HCT116 (cell line): ENCODE data around the gene MERTK. TPM values are rescaled to one million over a fixed set of nuclear protein-coding genes. Genes with fewer than 3 reads are reported as not detected.

ENCODE experiments used
- ATAC-seq: fragments of 200-7000 bp; cut with Tn5 transposase; 2 replicates; pipeline ENCODE4 v1.9.1; 2020; ENCODE audit warnings: mild to moderate bottlenecking, moderate library complexity
- BruUV-seq: library from RNA; stranded (reverse); fragments of 400-500 nt; replicated peaks from 2 replicates; lab custom pipeline; 2021; lab: Mats Ljungman, UMichigan
- CTCF ChIA-PET: fragments of 300-600 bp; sonication (Branson Sonifier 250); formaldehyde crosslinking; loops from one replicate; lab custom pipeline; 2021; ENCODE audit warnings: antibody characterized with exemption; lab: Charles Lee
- POLR2A ChIA-PET: fragments of 300-600, 350-600 bp; sonication (Branson Sonifier 250); formaldehyde crosslinking; loops from one replicate; lab custom pipeline; 2021; ENCODE audit warnings: antibody characterized with exemption; lab: Charles Lee
- RAD21 ChIA-PET, 2 experiments: fragments of 300-600 bp; sonication (Branson Sonifier 250); formaldehyde crosslinking; loops; one replicate each; lab custom pipeline; 2023; ENCODE audit warnings: low total read pairs in 2 of 2; ENCODE audit not compliant: uncharacterized antibody in 2 of 2, unreplicated experiment in 2 of 2, low non-redundant PET in 1 of 2; lab: Charles Lee
- DNase-seq: peaks from one replicate; pipeline ENCODE4 v3.0.0-alpha.2; 2010; ENCODE audit warnings: low read depth, low spot score
- H2AFZ ChIP-seq: fragments of 200-600 bp; shearing (Covaris generic), sonication (generic); 2 replicates; pipeline ENCODE4 v1.6.1; 2017; ENCODE audit warnings: low read depth, mixed run types, mixed read lengths, antibody characterized with exemption, low read length; ENCODE audit not compliant: poor library complexity, severe bottlenecking
- H3K27ac ChIP-seq: 2 replicates; pipeline ENCODE4 v1.5.1; 2012; ENCODE audit warnings: low read depth, low read length
- H3K27me3 ChIP-seq: fragments of 200-600 bp; sonication (generic); 2 replicates; pipeline ENCODE4 v1.6.1; 2016; ENCODE audit warnings: mixed run types, low read length, mixed read lengths; ENCODE audit not compliant: insufficient read depth
- H3K36me3 ChIP-seq, 2 experiments: fragments of 200-500 bp in 1 of 2; fragments of 200-600 bp in 1 of 2; sonication (Bioruptor generic) in 1 of 2; sonication (generic) in 1 of 2; 2 replicates each; pipeline versions ENCODE4 v1.5.1 to v1.6.1; 2014 to 2016; ENCODE audit warnings: low read length in 2 of 2, inconsistent platforms in 1 of 2, mixed read lengths in 1 of 2, mixed run types in 1 of 2; ENCODE audit not compliant: insufficient read depth in 2 of 2, control insufficient read depth in 1 of 2
- H3K4me1 ChIP-seq, 2 experiments: fragments of 200-600 bp in 1 of 2; sonication (generic) in 1 of 2; 2 replicates each; pipeline versions ENCODE4 v1.5.1 to v1.6.1; 2012 to 2017; ENCODE audit warnings: low read length in 2 of 2, inconsistent platforms in 1 of 2, mild to moderate bottlenecking in 1 of 2, mixed read lengths in 1 of 2, mixed run types in 1 of 2, moderate library complexity in 1 of 2; ENCODE audit not compliant: insufficient read depth in 2 of 2, control insufficient read depth in 1 of 2
- H3K4me2 ChIP-seq: fragments of 200-600 bp; sonication (generic); 2 replicates; pipeline ENCODE4 v1.6.1; 2017; ENCODE audit warnings: mixed run types, low read length, mixed read lengths
- H3K4me3 ChIP-seq, 2 experiments: fragments of 200-600 bp in 1 of 2; sonication (generic) in 1 of 2; replicated peaks in 1 of 2; 2 replicates each; pipeline ENCODE4 v1.5.1; 2011 to 2016; ENCODE audit warnings: low read length in 2 of 2, control low read depth in 1 of 2, low read depth in 1 of 2, mild to moderate bottlenecking in 1 of 2, mixed read lengths in 1 of 2, mixed run types in 1 of 2
- H3K79me2 ChIP-seq: fragments of 200-600 bp; sonication (generic); 2 replicates; pipeline ENCODE4 v1.6.1; 2017; ENCODE audit warnings: mild to moderate bottlenecking, mixed run types, low read length, moderate library complexity, mixed read lengths; ENCODE audit not compliant: insufficient read depth
- H3K9ac ChIP-seq: fragments of 200-600 bp; sonication (generic); 2 replicates; pipeline ENCODE4 v1.6.1; 2016; ENCODE audit warnings: low read length, mixed read lengths
- H3K9me2 ChIP-seq: fragments of 200-600 bp; sonication (generic), shearing (Covaris generic); 2 replicates; pipeline ENCODE4 v1.6.1; 2017; ENCODE audit warnings: mixed run types, mild to moderate bottlenecking, moderate library complexity; ENCODE audit not compliant: insufficient read depth
- H3K9me3 ChIP-seq, 2 experiments: fragments of 200-500 bp in 1 of 2; fragments of 200-600 bp in 1 of 2; sonication (Bioruptor generic) in 1 of 2; sonication (generic) in 1 of 2; 2 replicates each; pipeline ENCODE4 v1.6.1; 2014 to 2017; ENCODE audit warnings: low read length in 2 of 2, mixed read lengths in 2 of 2, inconsistent platforms in 1 of 2, low read depth in 1 of 2, mild to moderate bottlenecking in 1 of 2, mixed run types in 1 of 2, moderate library complexity in 1 of 2; ENCODE audit not compliant: control insufficient read depth in 1 of 2, insufficient read depth in 1 of 2
- H4K20me1 ChIP-seq: fragments of 200-600 bp; sonication (generic), shearing (Covaris generic); 2 replicates; pipeline ENCODE4 v1.6.1; 2017; ENCODE audit warnings: mixed run types, mild to moderate bottlenecking, moderate library complexity; ENCODE audit not compliant: insufficient read depth
- ATF3 ChIP-seq: IDR thresholded peaks from 2 replicates; pipeline ENCODE4 v1.6.1; 2012
- CTCF ChIP-seq, 3 experiments: fragments of 200-600 bp in 1 of 3; sonication (generic) in 1 of 3; IDR thresholded peaks in 2 of 3; conservative IDR thresholded peaks in 1 of 3; 2 replicates each; pipeline ENCODE4 v1.5.1; 2012 to 2017; ENCODE audit warnings: low read depth in 2 of 3, low read length in 2 of 3, antibody characterized with exemption in 1 of 3, borderline replicate concordance in 1 of 3, control low read depth in 1 of 3, mild to moderate bottlenecking in 1 of 3, mixed read lengths in 1 of 3, mixed run types in 1 of 3, moderate library complexity in 1 of 3; ENCODE audit not compliant: insufficient read depth in 1 of 3
- EGR1 ChIP-seq: IDR thresholded peaks from 2 replicates; pipeline ENCODE4 v1.6.1; 2012; ENCODE audit warnings: low read depth
- ELF1 ChIP-seq: IDR thresholded peaks from 2 replicates; pipeline ENCODE4 v1.6.1; 2012; ENCODE audit warnings: low read depth, borderline replicate concordance
- MAX ChIP-seq: IDR thresholded peaks from 2 replicates; pipeline ENCODE4 v1.6.1; 2012
- RAD21 ChIP-seq: IDR thresholded peaks from 2 replicates; pipeline ENCODE4 v1.6.1; 2012; ENCODE audit warnings: low read depth, mild to moderate bottlenecking
- REST ChIP-seq: IDR thresholded peaks from 2 replicates; pipeline ENCODE4 v1.6.1; 2012; ENCODE audit warnings: low read depth
- YY1 ChIP-seq: IDR thresholded peaks from 2 replicates; pipeline ENCODE4 v1.6.1; 2011; ENCODE audit warnings: low read length, low read depth, moderate library complexity, mild to moderate bottlenecking; ENCODE audit not compliant: insufficient replicate concordance; ENCODE audit errors: extremely low read depth
- intact Hi-C: fragments of 100-400 bp; cut with micrococcal nuclease; formaldehyde crosslinking; loops from 2 replicates; pipeline ENCODE4 v1.10.0; 2022
- total RNA-seq: library from RNA; stranded (reverse); gene quantifications from one replicate; pipeline ENCODE4 v1.2.1, GENCODE V29; 2021; ENCODE audit not compliant: unreplicated experiment
- TF ChIP-seq, protein P1 (sequence below): IDR thresholded peaks from 2 replicates; pipeline ENCODE4 v1.6.1; 2011; ENCODE audit warnings: mild to moderate bottlenecking, low read length, moderate library complexity; ENCODE audit not compliant: insufficient replicate concordance; ENCODE audit errors: extremely low read depth

Gene MERTK
- total RNA-seq, 1 experiment from 2014 or later, result 5.7 TPM

- TF ChIP-seq ATF3, result no peak
- no peak for TF ChIP-seq MAX
- TF ChIP-seq RAD21, result no peak
- no peaks in the 10 kb centered on the region for H3K9me3 ChIP-seq
- no peak overlapping the region for H3K4me3 ChIP-seq
- H3K79me2 ChIP-seq, result no peaks in the 10 kb centered on the region
- no peak overlapping the region for H3K4me2 ChIP-seq
- H3K4me1 ChIP-seq, result no peaks in the 10 kb centered on the region
- H2AFZ ChIP-seq, result no peak overlapping the region
- no peaks in the 10 kb centered on the region for H3K9me2 ChIP-seq
- no TSS peak for BruUV-seq
- H3K27me3 ChIP-seq, result no peaks in the 10 kb centered on the region
- RAD21 ChIA-PET, result no interaction called here
- POLR2A ChIA-PET, result no interaction called here
- H3K9ac ChIP-seq, result no peak overlapping the region
- H3K36me3 ChIP-seq, result no peaks in the 10 kb centered on the region
- ATAC-seq (no peak), DNase-seq (no peak)
- H3K27ac ChIP-seq, result no peak overlapping the region
- no peaks in the 10 kb centered on the region for H4K20me1 ChIP-seq
- CTCF ChIA-PET, result interaction anchor here (0.6 to 1.0 kb wide), 2 partner anchors 150 to 160 kb away, joined by 3 to 4 read pairs; no protein-coding TSS in a partner anchor
- intact Hi-C loops, result loop anchor here (1.0 kb wide), 1 partner anchor 160 kb away; no protein-coding TSS in a partner anchor
Observed at GRCh38 chr2:112047537-112048235, 149.3 kb downstream of the MERTK start.

- H3K4me1 ChIP-seq, result no peaks in the 10 kb centered on the region
- H3K27ac ChIP-seq, result no peak overlapping the region
- H3K4me3 ChIP-seq, result no peak overlapping the region
- no peak overlapping the region for H3K4me2 ChIP-seq
- intact Hi-C loops, result loop anchor here (1.0 kb wide), 1 partner anchor 161 kb away; no protein-coding TSS in a partner anchor
- no peaks in the 10 kb centered on the region for H3K9me3 ChIP-seq
- DNase-seq (no peak), ATAC-seq (no peak)
- H3K9me2 ChIP-seq, result no peaks in the 10 kb centered on the region
- no peaks in the 10 kb centered on the region for H3K79me2 ChIP-seq
- no peak overlapping the region for H3K9ac ChIP-seq
- ChIA-PET RAD21 (no interaction called here), POLR2A (no interaction called here), CTCF (interaction anchor here (0.6 kb wide), 1 partner anchor 160 kb away, joined by 3 read pairs; no protein-coding TSS in a partner anchor)
- no peaks in the 10 kb centered on the region for H4K20me1 ChIP-seq
- H3K27me3 ChIP-seq, result no peaks in the 10 kb centered on the region
- BruUV-seq, result no TSS peak
- H3K36me3 ChIP-seq, result no peaks in the 10 kb centered on the region
- no peak overlapping the region for H2AFZ ChIP-seq
- TF ChIP-seq ELF1 (no peak), REST (no peak), EGR1 (no peak), CTCF (IDR thresholded peaks at IDR 0.05 in 2 of 3, conservative IDR thresholded peaks at IDR 0.05 in 1 of 3; ENCODE audit: borderline replicate concordance in 1 of 3, insufficient read depth in 1 of 3, low read depth in 2 of 3, low read length in 2 of 3) (no peak), YY1 (no peak)
- TF ChIP-seq, protein P1, sequence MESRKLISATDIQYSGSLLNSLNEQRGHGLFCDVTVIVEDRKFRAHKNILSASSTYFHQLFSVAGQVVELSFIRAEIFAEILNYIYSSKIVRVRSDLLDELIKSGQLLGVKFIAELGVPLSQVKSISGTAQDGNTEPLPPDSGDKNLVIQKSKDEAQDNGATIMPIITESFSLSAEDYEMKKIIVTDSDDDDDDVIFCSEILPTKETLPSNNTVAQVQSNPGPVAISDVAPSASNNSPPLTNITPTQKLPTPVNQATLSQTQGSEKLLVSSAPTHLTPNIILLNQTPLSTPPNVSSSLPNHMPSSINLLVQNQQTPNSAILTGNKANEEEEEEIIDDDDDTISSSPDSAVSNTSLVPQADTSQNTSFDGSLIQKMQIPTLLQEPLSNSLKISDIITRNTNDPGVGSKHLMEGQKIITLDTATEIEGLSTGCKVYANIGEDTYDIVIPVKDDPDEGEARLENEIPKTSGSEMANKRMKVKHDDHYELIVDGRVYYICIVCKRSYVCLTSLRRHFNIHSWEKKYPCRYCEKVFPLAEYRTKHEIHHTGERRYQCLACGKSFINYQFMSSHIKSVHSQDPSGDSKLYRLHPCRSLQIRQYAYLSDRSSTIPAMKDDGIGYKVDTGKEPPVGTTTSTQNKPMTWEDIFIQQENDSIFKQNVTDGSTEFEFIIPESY, result no peak
Observed at GRCh38 chr2:112048236-112048592, 149.8 kb downstream of the MERTK start.
